H9 (cell line): ENCODE data around the gene QPRT. TPM values are rescaled to one million over a fixed set of nuclear protein-coding genes. Genes with fewer than 3 reads are reported as not detected.

Experiments
- DNase-seq: peaks from one replicate; pipeline ENCODE4 v3.0.0-alpha.2; 2017
- H2AFZ ChIP-seq: one replicate; pipeline ENCODE4 v1.6.1; 2013; ENCODE audit warnings: mild to moderate bottlenecking, low read length, control low read depth, moderate library complexity
- H2AK5ac ChIP-seq: 2 replicates; pipeline ENCODE4 v1.6.1; 2013; ENCODE audit warnings: low read length, control low read depth, mixed read lengths; ENCODE audit not compliant: insufficient read length
- H2BK120ac ChIP-seq: one replicate; pipeline ENCODE4 v1.6.1; 2013; ENCODE audit warnings: low read depth, mild to moderate bottlenecking, low read length, control low read depth, inconsistent platforms; ENCODE audit not compliant: poor library complexity, severe bottlenecking
- H2BK12ac ChIP-seq: 2 replicates; pipeline ENCODE4 v1.6.1; 2013; ENCODE audit warnings: low read length, control low read depth, mixed read lengths, low read depth; ENCODE audit not compliant: insufficient read length
- H2BK15ac ChIP-seq: 2 replicates; pipeline ENCODE4 v1.6.1; 2013; ENCODE audit warnings: low read depth, low read length, control low read depth
- H2BK20ac ChIP-seq: one replicate; pipeline ENCODE4 v1.6.1; 2013; ENCODE audit warnings: low read depth, mild to moderate bottlenecking, low read length, control low read depth, inconsistent platforms; ENCODE audit not compliant: poor library complexity, severe bottlenecking
- H2BK5ac ChIP-seq: 2 replicates; pipeline ENCODE4 v1.6.1; 2013; ENCODE audit warnings: low read length, control low read depth, mixed read lengths; ENCODE audit not compliant: insufficient read length
- H3K14ac ChIP-seq: 2 replicates; pipeline ENCODE4 v1.6.1; 2013; ENCODE audit warnings: low read length, control low read depth; ENCODE audit not compliant: insufficient read depth
- H3K18ac ChIP-seq: 2 replicates; pipeline ENCODE4 v1.6.1; 2013; ENCODE audit warnings: low read depth, mild to moderate bottlenecking, mixed read lengths, low read length, control low read depth; ENCODE audit not compliant: insufficient read length
- H3K23ac ChIP-seq: 2 replicates; pipeline ENCODE4 v1.6.1; 2013; ENCODE audit warnings: low read length, control low read depth, mixed read lengths, low read depth; ENCODE audit not compliant: insufficient read length
- H3K23me2 ChIP-seq: 2 replicates; pipeline ENCODE4 v1.6.1; 2013; ENCODE audit warnings: low read depth, mild to moderate bottlenecking, mixed read lengths, low read length, control low read depth; ENCODE audit not compliant: insufficient read length, poor library complexity, severe bottlenecking
- H3K27ac ChIP-seq: 2 replicates; pipeline ENCODE4 v1.5.1; 2013; ENCODE audit warnings: low read length, control low read depth, mixed read lengths, low read depth; ENCODE audit not compliant: insufficient read length
- H3K27me3 ChIP-seq: 2 replicates; pipeline ENCODE4 v1.6.1; 2013; ENCODE audit warnings: low read length, control low read depth, inconsistent platforms; ENCODE audit not compliant: insufficient read depth
- H3K4ac ChIP-seq: 2 replicates; pipeline ENCODE4 v1.6.1; 2013; ENCODE audit warnings: low read depth, mild to moderate bottlenecking, control low read depth, inconsistent platforms, low read length, moderate library complexity
- H3K4me1 ChIP-seq: 2 replicates; pipeline ENCODE4 v1.6.1; 2013; ENCODE audit warnings: low read length, control low read depth, inconsistent platforms; ENCODE audit not compliant: insufficient read depth
- H3K4me2 ChIP-seq: 2 replicates; pipeline ENCODE4 v1.6.1; 2013; ENCODE audit warnings: low read length, control low read depth, mixed read lengths; ENCODE audit not compliant: insufficient read length, insufficient read depth
- H3K56ac ChIP-seq: 2 replicates; pipeline ENCODE4 v1.6.1; 2013; ENCODE audit warnings: low read depth, mild to moderate bottlenecking, mixed read lengths, low read length, control low read depth; ENCODE audit not compliant: insufficient read length
- H3K79me1 ChIP-seq: 2 replicates; pipeline ENCODE4 v1.6.1; 2013; ENCODE audit warnings: low read depth, mild to moderate bottlenecking, moderate library complexity, low read length, control low read depth, inconsistent platforms; ENCODE audit not compliant: insufficient read depth, poor library complexity, severe bottlenecking
- H3K79me2 ChIP-seq: 2 replicates; pipeline ENCODE4 v1.6.1; 2013; ENCODE audit warnings: low read length, control low read depth, inconsistent platforms; ENCODE audit not compliant: insufficient read depth
- H3K9ac ChIP-seq: 2 replicates; pipeline ENCODE4 v1.6.1; 2013; ENCODE audit warnings: low read length, control low read depth, mixed read lengths; ENCODE audit not compliant: insufficient read length; ENCODE audit errors: extremely low read depth
- H3K9me3 ChIP-seq: one replicate; pipeline ENCODE4 v1.6.1; 2013; ENCODE audit warnings: low read depth, low read length, inconsistent platforms; ENCODE audit not compliant: control insufficient read depth
- H3T11ph ChIP-seq: one replicate; pipeline ENCODE4 v1.6.1; 2013; ENCODE audit warnings: mild to moderate bottlenecking, low read length, control low read depth, inconsistent platforms
- H4K20me1 ChIP-seq: one replicate; pipeline ENCODE4 v1.6.1; 2013; ENCODE audit not compliant: control insufficient read depth, insufficient read length, insufficient read depth
- H4K5ac ChIP-seq: 2 replicates; pipeline ENCODE4 v1.6.1; 2013; ENCODE audit warnings: low read depth, mild to moderate bottlenecking, mixed read lengths, low read length, control low read depth; ENCODE audit not compliant: insufficient read length
- H4K8ac ChIP-seq: replicated peaks from 2 replicates; pipeline ENCODE4 v1.6.1; 2013; ENCODE audit warnings: low read length, control low read depth, mixed read lengths, low read depth; ENCODE audit not compliant: insufficient read length
- H4K91ac ChIP-seq: 2 replicates; pipeline ENCODE4 v1.6.1; 2013; ENCODE audit warnings: low read depth, mild to moderate bottlenecking, moderate library complexity, mixed read lengths, low read length, control low read depth; ENCODE audit not compliant: insufficient read length
- H3K27ac Mint-ChIP-seq, 3 experiments: 2 replicates in 2 of 3; 3 replicates in 1 of 3; pipeline ENCODE4 v1.8.0; 2020 to 2021; ENCODE audit warnings: mixed read lengths in 3 of 3, mild to moderate bottlenecking in 1 of 3, moderate library complexity in 1 of 3
- H3K27me3 Mint-ChIP-seq: 2 replicates; pipeline ENCODE4 v1.8.0; 2021; ENCODE audit warnings: low read depth, mild to moderate bottlenecking, moderate library complexity, mixed read lengths
- H3K36me3 Mint-ChIP-seq, 3 experiments: 2 replicates in 2 of 3; 3 replicates in 1 of 3; pipeline ENCODE4 v1.8.0; 2020 to 2021; ENCODE audit warnings: low read depth in 3 of 3, mixed read lengths in 3 of 3; ENCODE audit not compliant: insufficient read depth in 1 of 3
- H3K4me1 Mint-ChIP-seq, 2 experiments: 2 replicates each; pipeline ENCODE4 v1.8.0; 2020; ENCODE audit warnings: mixed read lengths in 2 of 2
- H3K4me3 Mint-ChIP-seq, 2 experiments: 2 replicates in 1 of 2; 3 replicates in 1 of 2; pipeline ENCODE4 v1.8.0; 2020 to 2021; ENCODE audit warnings: mild to moderate bottlenecking in 2 of 2, mixed read lengths in 2 of 2, moderate library complexity in 1 of 2
- H3K9me3 Mint-ChIP-seq, 2 experiments: 2 replicates in 1 of 2; 3 replicates in 1 of 2; pipeline ENCODE4 v1.8.0; 2020; ENCODE audit warnings: mild to moderate bottlenecking in 2 of 2, mixed read lengths in 2 of 2, moderate library complexity in 1 of 2
- CTCF ChIP-seq: fragments of 200-600 bp; sonication (generic); conservative IDR thresholded peaks from 3 replicates; pipeline ENCODE4 v1.8.0; 2021; ENCODE audit warnings: antibody characterized with exemption, mild to moderate bottlenecking
- WGBS: extraction: QIAGEN DNeasy Blood & Tissue Kit; methylation state at CpG from one replicate; pipeline ENCODE4 v1.1.7; 2013; ENCODE audit warnings: missing lambda C conversion rate, low lambda C conversion rate, mixed read lengths; ENCODE audit not compliant: insufficient read length; ENCODE audit errors: extremely low coverage; 5-methylcytosine and 5-hydroxymethylcytosine counted together
- total RNA-seq: library from RNA; stranded (reverse); gene quantifications from 2 replicates; pipeline ENCODE4 v1.2.1, GENCODE V29; 2021

QPRT gene
- total RNA-seq, 1 experiment from 2014 or later: 107 TPM

- Histone ChIP-seq H3K23me2 (no peaks in the 10 kb centered on the region), H3K9ac (peak overlapping the region; percentile 4), H2BK20ac (no peak overlapping the region), H3K14ac (no peak overlapping the region), H2AK5ac (no peak overlapping the region), H4K8ac (no peak overlapping the region), H3T11ph (no peak overlapping the region), H2BK5ac (no peak overlapping the region), H4K5ac (no peak overlapping the region), H3K4ac (no peak overlapping the region), H3K27me3 (no peaks in the 10 kb centered on the region), H3K79me2 (peaks cover 8% of the 10 kb centered on the region; the same call in 1 of the 2 replicates), H4K20me1 (peaks cover 3% of the 10 kb centered on the region), H2BK12ac (no peak overlapping the region), H3K4me1 (no peaks in the 10 kb centered on the region), H2AFZ (no peak overlapping the region), H4K91ac (no peak overlapping the region), H3K27ac (peak overlapping the region; percentile 17), H3K79me1 (peaks cover 8% of the 10 kb centered on the region), H3K18ac (no peak overlapping the region), H2BK120ac (no peak overlapping the region), H3K56ac (no peak overlapping the region), H2BK15ac (no peak overlapping the region), H3K9me3 (no peaks in the 10 kb centered on the region), H3K4me2 (no peak overlapping the region), H3K23ac (no peak overlapping the region)
- peak overlapping the region in 2 of 3 experiments; percentile 40 to 74; a peak in 3 of 7 replicates for H3K27ac Mint-ChIP-seq
- peaks cover 55 to 74% (median 71%) of the 10 kb centered on the region in 3 experiments for H3K36me3 Mint-ChIP-seq
- no peak overlapping the region for H3K4me3 Mint-ChIP-seq
- no peak for TF ChIP-seq CTCF
- no CpG with 5 or more reads among the region's 7 CpGs for WGBS
- no peaks in the 10 kb centered on the region; the same call in 1 of the 2 replicates for H3K27me3 Mint-ChIP-seq
- no peak for DNase-seq
- H3K9me3 Mint-ChIP-seq: no peaks in the 10 kb centered on the region
- peaks cover 11 to 20% of the 10 kb centered on the region in 2 experiments for H3K4me1 Mint-ChIP-seq
These were observed 48.5 kb downstream of the QPRT start for GRCh38 chr16:29727452-29727851.
